ENCODE results near the gene PPP1R13B. TPM values are rescaled to one million over a fixed set of nuclear protein-coding genes. Genes with fewer than 3 reads are reported as not detected.
"Not testable (repeated sequence)": the region's sequence is repeated elsewhere in the genome, so short reads cannot be mapped to it uniquely, and the experiment has no call there.

Gene PPP1R13B
- polyA plus RNA-seq, 5 donors: 50.3 to 72.7 (median 61.6) TPM

DNA sequence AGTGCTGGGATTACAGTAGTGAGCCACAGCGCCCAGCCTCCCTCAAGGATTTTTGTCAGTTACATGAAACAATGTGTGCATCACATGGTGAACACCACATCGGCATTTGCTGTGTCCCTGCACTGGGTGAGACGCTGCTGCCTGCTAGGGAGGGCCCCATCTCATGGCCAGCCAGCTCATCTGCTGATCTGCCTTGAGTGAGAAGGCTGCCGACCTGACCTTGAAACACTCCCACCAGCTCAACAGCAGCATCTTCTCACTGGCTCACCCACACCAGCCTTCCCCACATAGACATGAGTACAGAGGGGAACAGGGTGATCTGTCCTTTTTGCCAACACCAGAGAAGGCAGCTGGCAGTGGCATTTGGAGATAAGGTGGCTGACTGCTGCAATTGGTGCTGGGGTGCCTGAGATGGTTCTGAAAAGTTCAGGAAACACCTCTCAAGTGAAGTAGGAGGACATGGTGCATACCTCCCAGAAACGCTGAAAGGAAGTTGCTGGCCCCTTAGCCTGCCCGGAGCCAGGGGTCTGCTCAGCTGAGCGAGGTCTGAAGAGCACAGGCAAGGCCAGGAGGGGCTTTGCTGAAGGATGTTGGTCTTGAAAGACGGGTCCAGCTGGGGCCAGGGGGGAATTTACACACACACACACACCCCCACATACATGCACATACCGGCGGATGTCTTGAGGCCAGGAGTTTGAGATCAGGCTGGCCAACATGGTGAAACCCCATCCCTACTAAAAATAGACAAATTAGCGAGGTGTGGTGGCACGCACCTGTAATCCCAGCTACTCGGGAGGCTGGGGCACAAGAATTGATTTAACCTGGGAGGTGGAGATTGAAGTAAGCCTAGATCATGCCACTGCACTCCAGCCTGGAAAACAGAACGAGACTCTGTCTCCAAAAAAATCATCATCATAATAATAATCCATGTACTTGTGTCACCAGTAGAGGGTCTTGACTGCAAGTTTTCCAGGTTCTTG is 14.3 kb upstream of the PPP1R13B start:
- no peak for DNase-seq

DNA sequence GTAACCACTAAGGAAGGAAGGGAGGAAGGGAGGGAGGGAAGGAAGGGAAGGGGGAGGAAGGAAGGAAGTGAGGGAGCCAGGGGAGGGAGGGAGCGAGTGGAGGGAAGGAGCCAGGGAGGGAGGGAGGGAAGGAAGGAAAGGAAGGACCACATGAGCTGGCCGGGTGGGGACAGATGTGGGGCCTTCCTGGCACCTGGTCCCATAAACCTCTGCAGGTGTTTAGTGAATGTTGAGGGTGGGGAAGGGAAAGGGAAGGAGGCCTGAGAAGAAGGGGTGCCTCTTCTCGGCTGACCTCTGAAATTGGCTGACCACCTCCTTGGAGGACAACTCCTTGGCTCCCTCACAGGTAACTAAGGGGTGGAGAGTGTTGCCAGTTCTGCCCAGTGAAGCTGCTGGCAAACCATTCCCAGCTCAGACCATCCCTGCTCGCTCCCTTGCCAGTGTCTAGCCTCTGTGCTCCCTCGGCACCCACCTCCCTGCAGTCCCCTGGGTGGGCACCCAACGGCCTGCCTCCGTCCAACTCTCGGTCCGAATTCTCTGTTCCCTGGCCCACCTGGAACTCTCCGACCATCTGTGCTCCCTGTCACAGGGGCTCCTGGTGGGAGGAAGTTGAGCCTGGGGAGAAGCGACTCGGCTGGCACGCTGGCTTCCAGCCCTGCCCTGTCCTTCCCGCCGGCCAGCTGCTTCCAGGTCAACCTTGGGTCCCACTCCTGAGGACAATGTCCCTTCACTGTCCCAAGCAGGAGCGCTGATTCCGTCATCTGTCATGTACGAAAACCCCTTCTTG is 12.2 kb upstream of the PPP1R13B start:
- no peak for DNase-seq

DNA sequence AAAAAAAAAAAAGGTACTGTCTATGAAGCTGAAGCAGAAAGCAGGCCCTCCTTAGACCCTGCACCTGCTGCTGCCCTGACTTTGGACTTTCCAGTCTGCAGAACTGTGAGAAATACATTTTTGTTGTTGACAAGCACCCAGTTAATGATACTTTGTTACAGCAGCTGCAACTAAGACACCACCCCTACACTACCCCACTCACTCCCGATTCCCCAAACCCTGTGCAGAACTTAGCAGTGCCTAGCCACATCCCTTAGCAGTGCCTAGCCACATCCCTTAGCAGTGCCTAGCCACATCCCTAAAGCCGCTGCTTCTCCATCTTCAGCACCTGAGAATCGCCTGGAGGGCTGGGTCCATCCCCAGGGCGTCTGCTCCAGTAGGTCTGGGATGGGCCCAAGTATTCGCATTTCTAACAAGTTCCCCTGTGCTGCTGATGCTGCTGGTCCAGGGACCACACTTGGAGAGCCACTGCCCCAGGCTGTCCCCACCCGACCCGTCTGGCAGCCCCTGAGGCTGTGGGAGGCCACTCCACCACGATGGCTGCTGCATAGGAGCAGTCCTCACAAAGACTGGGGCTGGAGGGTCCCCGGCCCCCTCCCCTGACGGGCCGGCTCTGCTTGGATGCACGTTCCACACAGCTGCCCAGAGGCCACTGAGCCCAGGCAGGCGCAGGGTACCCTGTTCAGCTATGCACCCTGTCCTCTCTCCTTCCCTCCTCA is 10.8 kb upstream of the PPP1R13B start:
- DNase-seq: no peak

DNA sequence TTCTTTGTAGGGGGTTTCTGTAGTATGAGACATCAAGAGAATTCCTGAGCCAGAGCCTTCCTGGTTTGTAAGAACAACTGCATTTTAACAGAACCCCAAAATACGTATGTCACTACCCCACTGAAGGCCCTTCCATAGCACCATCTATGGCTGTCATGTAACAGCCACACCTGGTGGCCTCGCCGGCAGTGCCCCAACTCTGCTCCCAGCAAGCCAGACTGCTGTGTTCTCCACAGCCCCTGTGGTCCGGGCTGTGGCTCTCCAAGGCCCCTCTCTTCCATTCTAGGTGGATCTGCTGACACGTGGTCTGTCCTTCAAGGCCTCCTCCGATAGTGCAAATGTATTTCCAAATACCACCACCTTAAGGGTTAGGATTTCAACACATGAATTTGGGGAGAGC is 9.9 kb upstream of the PPP1R13B start:
- no peak for DNase-seq

DNA sequence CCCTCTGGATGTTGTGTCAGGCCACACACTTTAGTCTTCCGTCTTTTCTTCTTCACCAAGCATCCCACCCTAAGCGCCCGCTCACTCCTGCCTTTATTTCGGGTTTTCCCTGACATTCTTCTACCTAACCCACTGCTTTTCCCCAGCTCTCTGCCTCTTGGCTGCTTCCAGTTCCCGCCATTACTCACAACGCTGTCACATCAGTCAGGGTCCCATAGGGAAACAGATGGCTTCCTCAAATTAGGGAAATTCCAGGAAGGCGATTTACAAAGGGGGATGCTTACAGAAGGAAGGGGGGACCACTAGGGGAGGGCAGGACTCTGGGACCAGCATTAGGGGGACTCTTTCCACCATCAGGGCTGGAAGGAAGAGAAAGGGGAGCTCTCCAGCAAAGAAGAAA is 9.2 kb upstream of the PPP1R13B start:
- no peak for DNase-seq

DNA sequence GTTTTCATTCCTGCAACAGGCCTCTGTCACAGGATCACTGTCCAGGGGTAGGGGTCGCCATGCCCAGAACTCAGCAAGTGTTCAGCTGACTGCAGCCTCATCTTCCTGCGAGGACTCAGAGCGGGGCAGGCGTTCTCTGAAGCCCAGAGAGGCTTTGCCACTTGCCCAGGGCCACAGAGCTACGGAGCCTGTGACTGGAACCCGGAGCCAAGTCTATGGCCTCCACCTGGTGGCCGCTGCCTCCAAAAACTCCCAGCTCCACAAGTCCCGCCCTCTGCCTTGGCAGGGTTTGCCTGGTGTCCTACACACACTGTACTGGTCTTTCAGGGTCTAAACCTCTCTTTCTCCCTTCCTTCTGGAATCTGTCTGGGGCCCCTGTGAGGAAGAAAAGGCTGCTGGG is 8.7 kb upstream of the PPP1R13B start:
- DNase-seq: no peak

DNA sequence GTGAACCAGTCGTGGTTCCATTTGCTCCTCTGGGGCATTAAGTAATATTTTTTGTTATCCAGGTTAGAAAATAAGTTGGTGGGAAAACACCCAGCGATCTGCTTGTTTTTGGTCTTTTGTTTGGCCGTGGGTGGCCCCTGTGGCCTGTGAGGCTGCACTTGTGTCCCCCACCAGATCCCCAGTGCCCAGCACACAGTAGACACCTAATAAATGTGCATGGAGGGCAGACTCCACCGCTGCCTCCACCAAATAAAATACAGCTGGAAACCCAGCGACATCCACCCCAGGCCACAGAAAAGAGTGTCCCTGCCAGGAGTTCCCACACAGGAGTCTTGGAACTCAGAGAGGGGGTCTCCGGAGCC is 8.3 kb upstream of the PPP1R13B start:
- DNase-seq: no peak

DNA sequence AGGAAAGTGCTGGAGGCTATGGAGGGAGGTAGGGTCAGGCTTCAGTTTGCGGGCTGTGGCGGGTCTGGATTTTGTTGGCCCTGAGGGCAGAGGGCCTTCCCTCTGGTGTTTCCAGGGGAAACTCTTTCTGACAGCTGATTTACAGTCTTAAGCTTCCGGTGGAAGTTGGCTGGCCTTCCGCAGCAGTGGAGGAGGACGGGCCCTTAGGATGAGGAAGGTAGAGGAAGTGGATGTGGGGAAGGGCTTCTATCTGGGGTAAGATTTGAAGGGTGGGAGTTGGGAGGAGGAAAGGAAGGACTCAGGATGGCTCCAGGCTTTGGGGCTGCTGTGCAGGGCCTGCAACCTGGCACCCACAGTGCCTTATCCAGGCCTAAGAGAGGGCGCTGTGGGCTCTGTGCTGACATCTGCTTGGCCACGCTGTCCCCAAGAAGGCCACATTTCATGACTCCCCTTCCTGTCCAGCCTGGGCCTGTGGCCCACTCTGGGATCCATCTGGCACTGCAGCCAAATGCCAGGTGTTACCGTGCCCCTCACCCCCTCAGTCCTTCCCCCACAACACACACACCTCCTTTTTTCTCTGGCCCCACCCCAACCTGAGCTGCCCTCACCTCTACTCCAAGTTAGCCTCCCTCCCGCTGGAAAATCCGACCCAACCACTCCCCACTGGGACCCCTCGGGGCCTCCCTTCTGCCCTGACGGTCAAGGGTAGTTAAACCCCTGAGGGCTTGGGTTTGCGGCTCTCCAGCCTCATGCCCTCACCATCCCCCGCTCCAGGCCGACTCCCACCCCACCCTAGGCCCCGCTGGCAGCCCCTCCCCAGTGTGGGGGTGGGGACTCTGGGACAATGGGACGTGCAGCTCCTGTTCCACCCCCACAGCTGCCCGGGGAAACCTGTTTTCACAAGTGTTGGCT is 7.7 kb upstream of the PPP1R13B start:
- DNase-seq: peak; percentile 79 to 80

DNA sequence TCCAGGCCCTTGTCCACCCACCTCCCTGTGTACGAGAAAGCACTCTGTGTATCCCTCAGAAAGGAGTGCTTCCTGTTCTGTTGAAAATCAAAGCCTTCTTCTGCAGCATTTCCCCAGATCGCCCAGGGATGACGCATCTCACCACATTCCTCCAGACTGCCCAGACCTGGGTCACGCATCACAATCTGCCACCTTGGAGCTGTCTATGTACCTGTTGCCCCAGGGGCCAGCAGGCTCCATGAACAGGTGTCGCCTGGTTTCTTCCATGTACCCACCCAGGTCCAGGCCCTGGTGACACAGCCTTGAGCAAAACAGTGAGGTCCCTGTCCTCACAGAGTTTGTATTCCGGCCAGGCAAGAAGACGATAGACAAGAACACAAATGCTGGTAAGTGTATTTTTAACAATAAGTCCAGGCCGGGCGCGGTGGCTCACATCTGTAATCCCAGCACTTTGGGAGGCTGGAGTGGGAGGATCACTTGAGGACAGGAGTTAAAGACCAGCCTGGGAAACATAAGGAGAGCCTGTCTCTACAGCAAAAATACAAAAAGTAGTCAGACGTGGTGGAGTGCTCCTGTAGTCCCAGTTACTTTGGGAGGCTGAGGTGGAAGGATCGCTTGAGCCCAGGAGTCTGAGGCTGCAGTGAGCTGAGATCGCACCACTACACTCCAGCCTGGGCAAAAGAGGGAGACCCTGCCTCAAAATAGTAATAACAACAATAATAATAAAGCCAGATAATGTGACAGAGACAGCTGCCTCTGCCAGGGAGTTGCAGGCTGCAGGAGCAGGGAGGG is 6.8 kb upstream of the PPP1R13B start:
- DNase-seq: no peak

DNA sequence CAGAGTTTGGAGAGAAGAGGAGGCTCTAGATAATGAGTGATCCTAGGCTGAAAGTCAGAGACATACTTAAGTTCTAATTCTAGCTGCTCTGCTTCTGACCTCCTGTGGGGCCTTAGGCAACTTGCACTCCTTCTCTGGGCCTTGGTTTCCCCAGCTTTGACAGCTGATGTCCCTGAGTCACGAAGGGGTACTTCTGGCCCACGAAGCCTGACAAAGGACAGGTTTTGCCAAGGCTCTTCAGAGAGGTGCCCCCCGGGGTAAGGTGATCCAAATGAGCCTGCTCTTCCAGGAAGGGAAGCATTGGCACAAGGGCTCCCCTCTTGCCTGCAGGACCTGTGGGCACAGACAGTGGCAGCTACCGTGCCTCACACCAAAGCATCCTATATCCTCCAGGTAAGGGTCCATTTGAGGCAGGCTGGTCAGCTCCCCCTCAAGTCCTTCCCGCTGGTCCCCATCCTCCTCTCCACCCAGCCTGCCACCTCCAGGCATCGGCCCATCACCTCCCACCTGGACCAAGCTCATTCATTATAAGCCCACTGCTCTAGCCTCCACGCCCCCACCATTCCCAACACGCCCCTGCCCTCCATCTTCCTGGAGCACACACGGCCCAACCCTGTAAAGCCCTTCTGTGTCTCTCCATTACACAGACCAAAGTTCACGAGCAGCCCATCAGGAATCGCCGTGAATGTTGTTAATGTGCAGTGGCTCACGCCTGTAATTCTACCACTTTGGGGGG is 1.9 kb upstream of the PPP1R13B start:
- DNase-seq: no peak

DNA sequence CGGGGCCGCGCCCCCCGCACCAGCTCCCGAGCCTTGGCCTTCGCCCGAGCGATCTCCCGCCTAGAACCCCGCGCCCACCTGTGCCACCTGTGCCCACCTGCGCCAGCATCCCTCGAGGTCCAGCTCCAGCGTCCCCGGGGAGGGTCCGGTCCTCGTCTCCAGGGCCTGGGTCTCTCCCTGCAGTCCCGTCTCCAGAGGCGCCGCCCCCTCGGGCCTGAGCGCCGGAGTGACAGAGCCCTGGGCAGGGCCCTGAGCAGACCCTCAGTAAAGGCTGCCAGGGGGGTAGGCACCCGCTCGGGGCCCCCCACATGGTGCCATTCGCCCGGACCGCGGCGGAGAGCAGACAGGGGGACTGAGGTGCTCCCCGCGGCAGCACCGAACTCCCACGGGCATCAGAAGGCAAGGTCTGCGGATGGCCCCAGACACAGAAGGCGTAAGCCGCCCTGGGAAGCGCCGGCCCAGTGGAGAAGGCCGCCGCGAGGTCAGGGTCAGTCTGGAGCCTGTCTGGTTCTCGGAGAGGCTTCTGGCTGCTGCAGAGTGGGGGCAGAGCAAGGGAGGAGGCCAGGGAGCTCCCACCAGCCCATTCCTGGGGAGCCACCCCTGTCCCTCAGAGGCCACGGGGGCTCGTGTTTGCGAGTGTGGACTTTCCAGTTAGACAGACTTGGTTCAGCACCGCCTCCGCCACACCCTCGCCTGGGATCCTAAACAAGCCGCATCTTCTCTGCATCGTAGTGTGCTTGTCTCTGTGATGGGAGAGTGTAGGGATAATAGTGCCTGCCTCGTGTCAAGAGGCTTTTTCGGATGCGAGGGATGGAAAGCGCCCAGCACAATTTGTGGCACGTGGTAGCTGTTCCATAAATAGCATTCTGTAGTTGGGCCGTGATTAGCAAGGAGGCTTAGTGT is 1.1 kb upstream of the PPP1R13B start:
- DNase-seq: no peak

DNA sequence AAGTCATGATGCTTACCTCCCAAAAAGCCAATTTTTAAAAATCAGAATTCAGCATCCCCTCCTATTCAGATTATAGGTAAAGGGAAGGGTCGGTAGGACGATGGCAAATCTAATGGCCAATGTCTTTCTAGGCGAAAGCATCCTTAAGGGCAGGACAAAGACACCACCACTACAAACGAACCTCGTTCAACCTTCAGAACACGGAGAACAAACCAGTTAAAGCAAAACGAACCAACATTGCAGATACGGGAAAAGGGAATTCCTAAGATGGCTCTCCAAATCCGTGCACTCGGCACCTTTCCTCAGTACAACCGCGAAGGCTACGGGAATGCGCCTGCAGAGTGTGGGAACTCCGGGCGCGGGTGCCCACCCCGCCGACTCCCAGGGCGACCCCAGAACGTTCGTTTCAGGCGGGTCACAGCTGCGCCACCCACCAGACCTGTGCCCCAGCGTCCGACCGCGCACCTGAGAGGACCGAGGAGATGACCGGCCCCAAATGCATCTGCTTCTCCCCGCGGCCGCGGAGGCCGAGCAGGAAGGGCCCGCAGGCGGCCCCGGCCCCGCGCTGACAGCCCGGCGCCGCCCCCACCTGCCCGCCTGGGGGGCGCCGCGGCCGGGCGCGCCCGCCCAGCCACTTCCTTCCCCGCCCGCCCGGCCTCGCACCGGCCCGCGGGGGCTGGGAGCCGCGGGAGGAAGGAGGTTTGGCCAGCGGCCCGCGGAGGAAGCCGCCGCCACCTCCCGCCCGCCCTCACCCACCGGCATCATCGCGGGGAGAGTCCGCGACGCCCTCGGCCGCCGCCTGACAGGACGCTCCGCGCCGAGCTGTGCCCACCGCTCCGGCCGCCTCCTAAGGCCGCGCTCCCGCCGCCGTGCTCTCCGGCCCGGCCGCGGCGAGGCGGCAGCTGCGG is 578 bp downstream of the PPP1R13B start:
- DNase-seq: no peak

DNA sequence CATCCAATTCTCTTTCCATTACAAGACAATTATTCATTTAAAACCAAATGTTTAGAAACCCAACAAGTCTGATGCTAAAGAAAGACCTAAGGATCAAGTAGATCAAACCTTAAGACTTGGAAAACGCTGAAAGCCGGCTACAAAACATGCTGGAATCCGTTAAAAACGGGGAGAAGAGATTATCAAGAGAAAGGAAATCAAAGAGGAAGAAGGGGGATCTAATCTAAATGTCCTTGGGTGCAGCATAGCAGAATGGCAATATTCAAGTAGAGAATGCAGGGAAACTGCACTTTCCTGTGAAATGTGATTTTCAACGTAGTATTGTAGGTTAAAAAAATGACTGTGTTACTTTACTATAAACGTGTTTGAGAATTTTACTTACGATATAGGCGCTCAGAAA is 1.3 kb downstream of the PPP1R13B start:
- no peak for DNase-seq

DNA sequence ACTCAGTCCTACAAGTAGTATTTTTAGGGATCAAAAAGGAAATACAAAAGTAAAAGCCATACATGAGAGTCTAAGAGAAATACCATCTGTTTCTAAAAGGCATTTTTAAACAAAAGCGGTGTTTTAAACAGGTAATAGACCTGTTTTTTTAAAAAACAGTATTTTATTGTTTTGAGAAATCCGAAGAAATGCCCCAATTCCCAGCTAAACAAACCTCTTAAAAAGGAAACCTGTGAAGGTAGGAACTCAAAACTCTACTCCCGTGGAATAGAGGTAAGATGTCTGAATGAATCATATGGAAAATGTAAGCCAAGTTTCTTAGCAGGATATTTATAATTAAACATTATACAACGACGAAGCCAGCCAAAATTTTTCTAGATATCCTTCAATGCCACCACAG is 2.0 kb downstream of the PPP1R13B start:
- DNase-seq: no peak

DNA sequence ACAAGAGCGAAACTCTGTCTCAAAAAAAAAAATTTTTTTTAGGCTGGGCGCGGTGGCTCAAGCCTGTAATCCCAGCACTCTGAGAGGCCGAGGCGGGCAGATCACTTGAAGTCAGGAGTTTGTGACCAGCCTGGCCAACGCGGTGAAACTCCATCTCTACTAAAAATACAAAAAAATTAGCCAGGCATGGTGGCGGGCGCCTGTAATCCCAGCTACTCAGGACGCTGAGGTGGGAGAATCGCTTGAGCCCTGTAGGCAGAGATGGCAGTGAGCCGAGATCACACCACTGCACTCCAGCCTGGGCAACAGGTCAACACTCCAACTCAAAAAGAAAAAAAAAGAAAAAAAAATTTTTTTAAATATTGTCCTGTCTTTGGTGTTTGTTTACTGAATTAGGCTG is 6.1 kb downstream of the PPP1R13B start:
- DNase-seq: not testable (repeated sequence)

DNA sequence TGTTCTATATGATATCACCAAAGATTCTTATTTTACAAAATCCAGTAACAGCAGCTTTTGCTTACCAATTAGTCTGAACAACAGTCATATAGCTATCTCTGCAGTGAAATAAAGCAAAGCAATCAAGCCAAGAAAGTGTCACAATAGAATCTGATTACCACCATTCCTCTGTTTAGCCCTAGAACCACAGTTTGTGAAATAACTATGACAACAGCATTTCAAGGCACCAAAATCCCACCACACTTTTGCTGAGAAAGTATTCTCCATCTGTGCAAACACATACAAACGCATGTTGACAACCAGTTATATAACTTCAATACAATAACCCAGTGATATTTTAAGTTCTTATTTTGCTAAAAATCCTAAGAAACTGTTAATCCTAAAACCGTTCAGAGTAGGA is 7.4 kb downstream of the PPP1R13B start:
- no peak for DNase-seq

DNA sequence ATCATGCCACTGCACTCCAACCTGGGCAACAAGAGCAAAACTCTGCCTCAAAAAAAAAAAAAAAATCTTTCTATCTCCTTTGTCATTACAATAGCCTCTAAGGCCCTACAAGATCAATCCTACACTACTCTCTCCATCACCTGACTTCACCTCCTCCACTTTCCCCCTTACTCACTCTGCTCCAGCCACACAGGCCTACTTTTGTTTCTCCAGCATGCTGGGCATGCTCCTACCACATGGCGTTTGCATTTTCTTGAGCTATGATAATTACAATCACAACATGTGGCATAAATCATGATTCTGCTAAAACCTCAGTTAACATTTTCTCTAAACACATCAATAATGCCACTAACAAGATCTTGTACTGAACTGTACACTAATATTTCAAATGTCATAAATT is 7.8 kb downstream of the PPP1R13B start:
- no peak for DNase-seq
